Nucleus accumbens (tissue), 56 donors: ENCODE results near the gene TLX2.

ENCODE experiments used
- DNase-seq, 56 donors: peaks; one replicate each; lab custom pipeline; 2025; lab: John Stamatoyannopoulos, UW

The TLX2 gene

DNA sequence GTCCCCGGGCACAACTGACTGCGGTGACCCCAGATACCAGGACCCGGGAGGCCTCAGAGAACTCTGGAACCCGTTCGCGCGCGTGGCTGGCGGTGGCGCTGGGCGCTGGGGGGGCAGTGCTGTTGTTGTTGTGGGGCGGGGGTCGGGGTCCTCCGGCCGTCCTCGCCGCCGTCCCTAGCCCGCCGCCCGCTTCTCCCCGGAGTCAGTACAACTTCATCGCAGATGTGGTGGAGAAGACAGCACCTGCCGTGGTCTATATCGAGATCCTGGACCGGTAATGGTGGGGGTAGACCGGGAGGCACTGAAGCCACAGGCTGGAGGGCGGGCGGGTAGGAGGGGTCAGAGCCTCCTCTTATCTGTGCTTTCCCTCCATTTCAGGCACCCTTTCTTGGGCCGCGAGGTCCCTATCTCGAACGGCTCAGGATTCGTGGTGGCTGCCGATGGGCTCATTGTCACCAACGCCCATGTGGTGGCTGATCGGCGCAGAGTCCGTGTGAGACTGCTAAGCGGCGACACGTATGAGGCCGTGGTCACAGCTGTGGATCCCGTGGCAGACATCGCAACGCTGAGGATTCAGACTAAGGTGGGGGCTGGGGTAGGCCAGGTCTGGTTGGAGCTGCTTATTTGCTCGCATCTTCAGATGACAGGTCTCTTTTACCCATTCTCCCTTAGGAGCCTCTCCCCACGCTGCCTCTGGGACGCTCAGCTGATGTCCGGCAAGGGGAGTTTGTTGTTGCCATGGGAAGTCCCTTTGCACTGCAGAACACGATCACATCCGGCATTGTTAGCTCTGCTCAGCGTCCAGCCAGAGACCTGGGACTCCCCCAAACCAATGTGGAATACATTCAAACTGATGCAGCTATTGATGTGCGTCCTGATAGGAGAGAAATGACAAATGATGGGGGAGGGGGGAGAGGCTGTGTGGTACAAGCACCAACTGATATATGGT is 16.3 kb downstream of the TLX2 start:
- DNase-seq = peak in 18 of 56 donors; percentile 6 to 54 (median 34)

DNA sequence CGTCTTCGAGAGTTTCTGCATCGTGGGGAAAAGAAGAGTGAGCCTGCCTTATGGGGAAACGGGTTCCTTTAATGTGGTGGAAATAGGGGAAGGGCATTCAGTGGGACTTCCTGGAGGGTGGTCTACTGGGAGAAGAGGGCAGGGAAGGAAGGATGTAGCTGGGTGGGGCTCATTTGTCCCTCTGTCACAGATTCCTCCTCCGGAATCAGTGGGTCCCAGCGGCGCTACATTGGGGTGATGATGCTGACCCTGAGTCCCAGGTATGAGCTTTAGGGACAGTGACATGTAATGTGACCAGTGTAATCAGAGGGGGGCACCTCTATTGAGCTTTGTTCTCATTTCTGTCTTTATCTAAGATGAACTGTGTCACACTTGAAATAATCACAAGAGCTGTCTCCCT is 17.4 kb downstream of the TLX2 start:
- no peak for DNase-seq

DNA sequence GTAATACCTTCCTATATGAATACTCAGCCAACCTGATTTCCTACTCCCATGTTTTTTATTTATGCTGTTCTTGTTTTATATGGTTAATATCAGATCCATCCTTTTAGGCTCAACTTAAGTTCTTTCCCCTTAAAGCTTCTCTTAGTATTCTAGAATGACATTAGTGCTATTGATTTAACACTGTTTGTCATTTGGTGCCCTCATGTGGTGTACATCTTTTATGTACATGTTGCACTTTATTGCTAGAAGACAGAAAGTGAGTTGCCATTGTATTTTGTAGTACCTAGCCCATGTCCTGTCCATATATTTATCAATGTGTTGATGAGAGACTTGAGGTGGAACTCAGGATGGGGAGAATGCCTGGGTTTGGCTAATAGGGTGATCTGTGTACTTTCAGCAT is 18.0 kb downstream of the TLX2 start:
- no peak for DNase-seq

DNA sequence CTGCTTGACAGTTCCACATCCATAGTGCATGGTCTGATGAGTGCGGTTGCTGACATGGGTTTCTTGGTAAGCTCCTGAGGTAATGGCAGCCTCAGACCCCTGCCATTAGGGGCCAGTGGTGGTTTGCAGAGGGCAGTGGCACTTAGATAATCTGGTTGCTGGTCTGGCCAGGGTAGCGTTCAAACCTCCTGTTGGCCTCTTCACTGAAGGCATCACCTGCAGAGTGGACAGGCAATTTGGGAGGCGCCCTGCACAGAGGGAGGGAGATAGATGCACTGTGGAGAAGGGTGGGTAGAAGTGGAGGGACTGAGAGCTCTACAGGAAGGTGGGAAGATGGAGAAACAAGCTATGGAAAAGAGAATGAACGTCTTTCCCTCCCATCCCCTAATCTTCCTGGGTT is 19.2 kb downstream of the TLX2 start:
- DNase-seq = no peak

DNA sequence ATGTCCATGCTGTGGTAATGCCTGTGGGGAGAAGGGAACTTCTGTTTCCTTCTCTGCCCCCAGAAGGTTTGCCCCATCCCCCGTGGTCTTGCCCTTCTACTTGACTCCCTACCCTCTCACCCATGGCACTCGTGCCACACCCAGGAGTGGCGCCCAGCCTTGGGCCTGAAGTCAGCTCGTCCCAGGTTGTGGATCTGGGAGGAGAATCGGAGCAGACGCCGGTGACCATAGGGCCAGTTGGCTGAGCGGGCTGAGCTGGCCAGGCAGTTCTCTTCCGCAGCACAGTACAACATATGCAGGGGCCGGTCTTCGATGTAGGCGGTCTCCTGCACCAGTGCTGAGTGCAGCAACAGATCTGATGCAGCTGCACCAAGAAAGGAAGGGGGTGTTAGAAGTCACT is 20.2 kb downstream of the TLX2 start:
- DNase-seq = no peak

DNA sequence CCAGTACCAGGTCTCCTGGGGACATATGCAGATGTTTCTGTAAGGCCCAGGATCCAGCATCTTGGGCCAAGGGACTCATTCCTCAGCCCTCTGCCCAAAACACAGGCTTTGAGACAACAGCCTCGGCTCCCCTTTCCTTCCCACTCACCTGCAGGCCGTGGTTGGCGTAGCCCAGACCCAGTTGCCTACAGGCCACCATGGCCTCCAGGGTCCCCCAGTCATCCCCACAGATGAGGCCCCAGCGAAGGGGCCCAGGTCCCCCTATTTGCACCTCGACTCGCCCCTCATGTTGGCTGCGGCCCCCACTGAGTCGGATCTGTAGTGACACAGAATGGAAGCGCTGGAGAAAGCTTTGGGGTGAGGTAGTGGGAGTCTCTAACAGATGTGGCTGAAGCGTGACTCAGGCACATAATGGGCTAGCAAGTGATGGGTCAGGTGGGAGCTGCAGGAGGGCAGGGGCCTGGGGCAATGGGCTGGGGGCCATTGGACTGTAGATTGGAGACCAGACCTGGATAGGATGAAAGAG is 21.3 kb downstream of the TLX2 start:
- DNase-seq = no peak

DNA sequence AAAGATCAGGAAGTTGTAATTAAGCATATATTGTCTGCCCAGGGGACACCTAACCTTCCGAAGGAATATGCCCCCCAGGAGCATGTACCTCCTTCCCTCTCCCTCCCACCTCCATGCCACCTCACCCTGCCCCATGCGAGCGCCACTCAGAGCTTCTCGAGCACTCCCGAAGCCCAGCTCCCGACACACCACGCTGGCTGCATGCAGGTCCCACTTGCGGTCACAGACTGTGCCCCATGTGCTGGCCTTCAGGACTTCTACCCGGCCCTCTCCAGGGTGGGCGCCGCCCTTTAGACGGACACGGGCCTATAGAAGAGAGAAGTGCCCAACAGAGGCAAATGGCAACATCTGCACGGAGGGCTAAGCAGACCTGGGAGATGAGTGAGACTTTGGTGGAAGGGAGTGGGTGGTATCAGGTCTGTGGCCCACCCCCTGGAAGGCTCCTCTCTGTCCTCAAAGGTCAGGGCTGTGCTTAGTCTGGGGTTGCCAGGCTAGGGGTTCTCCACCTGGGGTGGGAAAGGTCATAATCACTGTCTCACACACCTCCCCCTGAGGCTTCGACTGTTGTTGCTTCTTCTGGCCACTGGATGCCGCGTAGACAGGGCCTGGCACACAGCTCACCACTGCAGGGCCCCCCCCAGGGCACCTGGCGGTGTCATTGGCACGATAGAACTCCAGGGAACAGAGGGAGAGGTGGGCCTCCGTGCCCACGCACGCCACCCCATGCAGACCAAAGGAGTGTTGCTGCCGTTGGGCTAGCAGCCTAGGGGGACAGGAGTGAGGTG is 22.1 kb downstream of the TLX2 start:
- no peak for DNase-seq

DNA sequence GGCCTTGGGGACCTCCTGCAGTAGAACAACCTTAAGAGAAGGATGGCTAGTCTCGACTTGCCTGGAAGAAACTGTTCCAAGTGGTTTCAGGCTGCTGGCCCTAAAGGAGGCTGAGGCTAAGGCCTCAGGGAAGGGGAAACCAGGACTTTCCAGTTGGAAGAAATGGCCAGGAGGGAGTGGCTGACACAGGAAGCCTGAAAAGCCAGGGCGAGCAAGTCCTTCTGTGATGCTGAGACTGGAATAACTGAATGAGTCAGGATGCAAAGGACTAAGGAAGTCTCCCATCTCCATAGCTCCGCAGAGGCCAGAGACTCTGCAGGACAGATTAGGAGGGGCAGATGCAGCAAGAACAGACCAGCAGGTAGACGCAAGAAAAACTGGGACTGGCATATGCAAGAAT is 22.9 kb downstream of the TLX2 start:
- no peak for DNase-seq

DNA sequence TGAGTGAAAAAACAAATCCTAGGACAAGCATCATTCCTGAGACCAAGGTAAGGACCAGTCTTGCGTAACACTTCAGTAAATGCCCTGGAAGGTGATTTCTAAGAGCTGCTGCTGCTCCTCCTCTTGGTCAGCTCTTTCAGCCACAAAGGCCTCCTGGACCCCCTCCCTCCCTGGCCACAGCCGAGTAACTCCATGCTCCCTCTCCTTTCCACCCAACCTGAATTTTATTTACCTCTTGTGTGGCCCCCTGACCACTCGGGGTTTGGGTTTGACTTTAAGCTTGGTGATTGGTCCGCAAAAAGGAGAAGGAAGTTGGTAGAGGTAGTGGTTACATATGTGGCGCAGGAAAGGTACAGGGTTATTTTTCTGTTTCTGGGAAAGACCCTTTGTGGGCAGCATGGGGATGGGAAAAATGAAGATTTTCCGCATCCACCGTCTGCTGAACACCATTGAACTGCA is 24.7 kb downstream of the TLX2 start:
- no peak for DNase-seq

DNA sequence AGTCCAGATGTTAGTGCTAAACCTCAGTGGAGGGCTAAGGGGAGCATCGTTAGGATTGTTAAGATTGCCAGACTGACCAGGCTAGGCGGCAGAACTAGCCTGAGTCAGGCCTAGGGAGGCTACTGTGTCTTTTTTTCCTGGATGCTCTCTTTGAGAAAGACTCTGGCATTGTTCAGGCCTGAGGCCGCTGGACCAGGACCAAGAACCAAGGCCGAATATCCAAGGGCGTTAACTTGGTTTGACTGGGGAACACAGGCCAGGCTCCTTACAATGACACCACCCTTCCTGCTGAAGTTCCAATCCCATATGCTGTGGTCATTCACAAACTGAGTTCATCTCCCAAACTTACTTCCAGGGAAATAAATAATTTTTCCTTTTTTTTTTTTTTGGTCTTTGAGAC is 26.0 kb downstream of the TLX2 start:
- DNase-seq = no peak

DNA sequence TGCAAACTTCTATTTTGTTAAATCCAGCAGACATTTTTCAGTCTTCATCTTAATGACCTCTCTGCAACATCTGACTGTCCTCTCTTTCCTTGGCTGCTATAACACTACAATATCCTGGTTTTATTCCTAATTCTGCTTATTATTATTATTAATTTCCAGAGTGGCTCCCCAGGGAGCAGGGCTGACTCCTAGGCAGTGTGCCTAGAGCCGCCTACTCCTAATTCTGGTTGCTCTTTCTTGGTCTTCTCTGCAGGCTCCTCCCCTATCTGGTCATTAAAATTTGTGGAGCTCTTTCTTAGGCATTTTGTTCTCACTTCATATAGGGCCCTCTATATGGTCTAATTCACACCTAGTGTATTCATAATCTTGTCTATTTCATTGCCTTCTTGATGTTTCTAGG is 28.7 kb downstream of the TLX2 start:
- DNase-seq = no peak

DNA sequence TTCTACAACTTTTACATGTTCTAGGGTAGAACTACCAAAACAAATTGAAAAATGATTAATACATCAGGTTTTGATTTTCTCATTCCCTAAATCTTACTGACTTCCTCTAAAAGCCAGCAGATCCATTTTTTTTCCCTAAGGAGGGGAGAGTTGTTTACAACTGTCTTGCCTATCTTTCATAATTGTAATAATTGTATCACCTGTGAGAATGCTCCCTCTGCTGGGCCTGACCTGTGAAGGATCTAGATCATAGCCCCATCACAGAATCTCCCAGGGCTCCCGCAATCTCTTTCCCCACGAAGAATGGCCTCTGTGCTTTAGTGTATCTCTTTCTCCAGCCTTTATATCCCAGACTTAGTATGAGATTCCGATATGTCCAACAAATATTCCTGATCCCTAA is 30.4 kb downstream of the TLX2 start:
- no peak for DNase-seq

DNA sequence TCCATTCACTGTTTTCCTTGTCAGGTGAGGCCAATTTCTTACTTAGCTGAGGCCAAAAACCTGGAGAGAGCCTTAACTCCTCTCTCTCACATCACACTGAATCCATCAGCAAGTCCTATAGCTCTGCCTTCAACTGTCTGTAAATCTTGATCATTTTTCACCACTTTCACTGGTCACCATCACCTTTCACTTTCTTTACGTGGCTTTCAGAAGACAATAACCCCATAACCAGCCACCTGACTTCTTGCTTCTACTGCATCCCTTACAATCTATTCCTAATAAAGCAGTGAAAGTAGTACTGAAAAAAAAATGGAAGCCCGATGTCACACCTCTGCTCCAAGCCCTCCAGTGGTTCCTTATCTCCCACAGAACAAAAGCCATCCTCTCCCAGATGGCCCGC is 31.8 kb downstream of the TLX2 start:
- DNase-seq = no peak

DNA sequence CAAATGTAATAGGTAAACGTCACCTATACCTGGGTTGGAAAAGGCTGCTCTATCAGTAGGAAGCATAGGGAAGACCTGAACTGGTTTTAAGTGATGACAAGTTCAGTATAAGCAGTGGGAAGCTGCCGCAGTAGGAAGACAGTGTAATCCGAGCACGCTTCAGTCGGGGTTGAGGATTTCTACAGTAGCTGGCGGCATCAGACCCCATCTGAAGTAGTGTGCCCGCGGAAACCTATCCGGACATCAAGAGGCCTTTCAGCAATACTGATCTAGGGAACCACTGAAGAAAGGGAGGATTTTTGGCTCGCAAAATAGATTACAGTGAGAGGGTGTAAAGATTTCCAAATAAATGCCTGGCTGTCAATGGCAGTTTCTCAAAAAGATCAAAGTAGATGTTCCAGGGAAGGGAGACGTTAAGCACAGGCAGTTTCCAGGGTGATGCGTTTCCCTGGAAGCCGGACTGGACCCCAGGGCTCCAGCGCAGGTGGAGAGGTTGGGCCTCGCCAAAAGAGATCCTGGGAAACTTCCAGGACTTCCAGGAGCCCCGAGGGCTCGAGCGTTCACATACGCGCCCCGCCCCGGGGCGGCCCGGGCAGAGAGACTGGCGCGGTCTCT is 34.1 kb downstream of the TLX2 start:
- DNase-seq = no peak

DNA sequence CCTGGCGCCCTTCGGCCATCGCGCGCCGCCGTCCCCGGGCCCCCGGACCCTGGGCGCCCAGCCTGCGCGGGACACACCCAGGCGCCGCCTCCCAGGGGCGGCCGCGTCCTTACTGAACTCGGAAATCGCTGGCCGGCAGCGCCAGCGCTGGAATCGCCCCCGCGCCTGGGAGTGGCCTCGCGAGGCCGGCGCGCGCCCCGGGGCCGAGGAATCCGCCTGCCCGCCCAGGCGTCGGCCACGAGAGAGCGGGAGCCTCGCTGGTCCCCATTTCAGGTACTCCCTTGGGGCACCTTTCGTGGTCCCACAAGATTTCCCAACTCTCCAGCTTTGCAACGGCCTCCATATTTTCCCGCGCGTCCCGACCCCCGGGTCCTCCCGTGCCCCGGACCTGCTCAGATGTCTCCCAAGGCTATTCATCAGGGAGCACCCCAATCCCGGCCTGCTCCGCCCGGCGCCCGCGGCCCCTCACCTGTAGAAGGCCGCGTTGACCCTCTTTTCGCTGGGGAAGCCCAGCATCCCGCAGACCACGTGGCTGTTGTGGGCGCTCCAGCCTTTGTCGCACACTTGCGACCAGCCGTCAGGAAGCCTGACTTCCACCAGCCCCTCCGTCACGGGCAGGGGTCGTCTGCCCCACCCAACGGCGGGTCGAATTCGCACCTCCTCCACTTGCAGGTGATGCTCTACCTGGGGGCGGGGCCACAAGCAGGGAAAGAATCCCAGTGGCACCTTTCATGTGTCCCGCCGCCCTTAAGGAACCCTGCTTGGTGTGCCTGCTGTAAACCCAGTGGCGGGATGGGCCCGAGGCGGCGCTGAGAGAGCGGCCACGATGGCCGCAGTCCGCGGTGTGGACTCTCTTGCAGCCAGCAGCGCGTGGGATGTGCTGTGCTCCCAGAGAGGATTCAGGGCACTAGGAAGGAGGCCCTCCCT is 34.9 kb downstream of the TLX2 start:
- DNase-seq = peak in 1 of 56 donors; percentile 43

DNA sequence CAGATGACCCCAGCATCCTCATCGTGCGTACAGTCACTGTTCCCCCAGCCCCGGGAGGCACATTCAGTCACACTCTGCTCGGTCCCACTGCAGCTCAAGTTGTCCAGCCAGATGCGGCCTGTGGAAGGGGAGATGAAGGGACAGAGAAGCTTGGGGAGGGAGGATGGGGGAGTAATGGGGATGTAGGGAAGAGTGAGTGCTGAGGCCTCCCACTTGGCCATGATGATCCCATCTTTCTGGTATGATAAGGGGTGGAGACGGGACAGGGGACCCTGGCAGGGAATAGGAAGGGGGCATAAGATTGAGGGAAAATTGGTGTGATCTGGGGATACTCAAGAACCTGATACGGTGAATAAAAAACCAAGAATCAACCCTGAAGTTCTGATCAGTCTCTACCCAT is 36.0 kb downstream of the TLX2 start:
- no peak for DNase-seq

DNA sequence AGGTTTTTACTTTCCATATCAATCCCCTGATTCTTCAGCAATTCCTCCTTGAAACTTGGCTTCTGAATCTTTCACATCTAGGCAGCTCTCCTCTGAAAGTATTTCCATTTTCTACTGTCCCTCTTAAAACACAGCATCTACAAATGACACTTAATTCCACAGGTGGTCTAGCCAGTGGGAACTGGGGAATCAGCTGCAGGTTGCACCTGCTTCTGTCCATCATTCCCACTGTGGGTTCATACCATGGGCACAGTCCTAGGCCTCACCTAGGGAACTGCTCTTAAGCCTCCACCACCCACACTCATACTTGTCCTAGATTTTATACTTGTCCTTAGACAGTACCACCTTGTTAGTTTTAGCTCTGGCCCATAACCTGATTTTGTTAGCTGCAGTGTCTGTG is 37.3 kb downstream of the TLX2 start:
- DNase-seq = no peak

DNA sequence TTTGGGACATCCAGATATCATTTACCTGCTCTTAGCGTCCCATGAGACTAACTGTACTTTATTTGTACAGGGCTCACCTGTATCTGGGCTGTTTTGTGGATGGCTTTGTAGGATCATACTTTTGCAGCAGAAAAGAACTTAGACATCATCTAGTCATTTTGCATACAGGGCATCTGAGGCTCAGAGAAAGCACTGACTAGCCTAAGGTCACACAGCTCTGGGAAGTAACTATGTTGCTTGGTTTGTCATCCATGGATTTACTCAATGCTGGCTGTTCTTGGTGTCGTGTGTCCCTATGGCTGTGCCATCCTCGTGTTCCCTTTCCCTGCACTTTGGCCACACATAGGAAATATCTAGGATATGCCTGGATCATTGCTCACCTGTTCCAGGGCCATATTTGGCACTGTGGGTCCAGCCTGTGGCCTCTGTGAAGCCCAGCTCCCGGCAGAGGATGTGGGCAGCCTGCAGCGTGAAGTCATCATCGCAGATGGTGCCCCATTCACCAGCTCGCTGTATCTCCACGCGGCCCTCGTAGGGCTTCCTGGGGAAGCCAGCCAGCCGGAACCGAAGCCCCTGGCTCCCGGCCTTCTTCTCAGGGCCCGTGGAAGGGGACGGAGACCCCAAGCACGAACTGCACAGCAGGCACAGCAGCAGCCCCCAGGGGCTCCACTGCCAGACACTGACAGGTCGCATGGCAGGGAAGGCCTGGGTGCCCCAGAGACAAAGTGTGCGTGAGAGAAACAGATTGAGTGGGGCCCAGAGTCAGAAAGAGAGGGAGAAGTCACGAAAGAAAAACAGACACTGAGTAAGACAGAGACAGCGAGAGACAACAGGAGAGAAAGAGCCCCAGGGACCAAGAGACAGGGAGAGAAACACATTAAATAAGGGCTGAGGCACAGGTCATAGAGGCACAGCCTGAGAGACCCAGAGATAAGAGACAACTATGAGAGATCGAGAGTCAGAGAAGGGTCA is 38.0 kb downstream of the TLX2 start:
- DNase-seq = no peak
